GM18858 (cell line): ENCODE results near the gene C2.
"Not testable (repeated sequence)": the region's sequence is repeated elsewhere in the genome, so short reads cannot be mapped to it uniquely, and the experiment has no call there.

Source experiments
- ATAC-seq: cut with Tn5 transposase; IDR thresholded peaks from one replicate; pipeline ENCODE4 v1.9.1; 2021; ENCODE audit not compliant: unreplicated experiment

The C2 gene

DNA sequence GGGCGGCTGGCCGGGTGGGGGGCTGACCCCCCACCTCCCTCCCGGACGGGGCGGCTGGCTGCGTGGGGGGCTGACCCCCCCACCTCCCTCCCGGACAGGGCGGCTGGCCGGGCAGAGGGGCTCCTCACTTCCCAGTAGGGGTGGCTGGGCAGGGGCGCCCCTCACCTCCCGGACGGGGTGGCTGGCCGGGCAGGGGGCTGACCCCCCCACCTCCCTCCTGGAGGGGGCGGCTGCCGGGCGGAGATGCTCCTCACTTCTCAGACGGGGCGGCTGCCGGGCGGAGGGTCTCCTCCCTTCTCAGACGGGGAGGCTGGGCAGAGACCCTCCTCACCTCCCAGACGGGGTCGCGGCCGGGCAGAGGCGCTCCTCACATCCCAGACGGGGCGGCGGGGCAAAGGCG lies 48.5 kb downstream of the C2 start:
- not testable (repeated sequence) for ATAC-seq

DNA sequence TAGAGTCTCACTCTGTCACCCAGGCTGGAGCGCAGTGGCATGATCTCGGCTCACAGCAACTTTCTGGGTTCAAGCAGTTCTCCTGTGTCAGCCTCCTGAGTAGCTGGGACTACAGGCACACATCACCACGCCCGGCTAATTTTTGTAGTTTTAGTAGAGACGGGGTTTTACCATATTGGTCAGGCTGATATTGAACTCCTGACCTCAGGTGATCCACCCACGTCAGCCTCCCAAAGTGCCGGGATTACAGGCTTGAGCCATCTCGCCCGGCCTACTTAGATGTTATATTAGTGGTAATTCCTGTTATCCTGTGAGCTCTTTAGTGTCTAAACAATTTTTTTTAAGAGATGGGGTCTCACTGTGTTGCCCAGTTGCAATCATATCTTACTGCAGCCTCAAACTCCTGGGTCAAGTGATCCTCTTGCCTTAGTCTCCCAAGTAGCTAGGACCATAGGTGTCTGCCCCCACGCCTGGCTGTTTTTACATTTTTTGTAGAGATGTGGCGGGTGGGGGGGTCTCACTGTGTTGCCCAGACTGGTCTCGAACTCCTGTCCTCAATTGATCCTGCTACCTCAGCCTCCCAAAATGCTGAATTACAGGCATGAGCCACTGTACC lies 50.4 kb downstream of the C2 start:
- no peak for ATAC-seq

DNA sequence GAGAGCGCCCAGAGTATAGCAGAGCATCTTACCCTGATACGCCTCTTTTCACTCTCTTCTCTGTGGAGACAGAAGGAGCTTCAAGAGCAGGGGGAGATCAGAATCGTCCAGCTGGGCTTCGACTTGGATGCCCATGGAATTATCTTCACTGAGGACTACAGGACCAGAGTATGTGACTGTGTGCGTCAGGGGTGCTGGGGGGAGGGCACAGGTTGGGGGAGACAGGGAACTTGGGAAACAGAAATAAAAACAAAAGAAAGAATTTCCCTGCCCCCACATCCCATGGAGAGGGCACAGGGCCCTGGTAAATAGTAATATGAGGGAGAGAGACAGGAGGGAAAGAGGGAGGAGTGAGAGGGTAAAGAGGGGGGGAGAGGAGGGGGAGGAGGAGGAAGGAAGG lies 51.3 kb downstream of the C2 start:
- ATAC-seq: no peak

DNA sequence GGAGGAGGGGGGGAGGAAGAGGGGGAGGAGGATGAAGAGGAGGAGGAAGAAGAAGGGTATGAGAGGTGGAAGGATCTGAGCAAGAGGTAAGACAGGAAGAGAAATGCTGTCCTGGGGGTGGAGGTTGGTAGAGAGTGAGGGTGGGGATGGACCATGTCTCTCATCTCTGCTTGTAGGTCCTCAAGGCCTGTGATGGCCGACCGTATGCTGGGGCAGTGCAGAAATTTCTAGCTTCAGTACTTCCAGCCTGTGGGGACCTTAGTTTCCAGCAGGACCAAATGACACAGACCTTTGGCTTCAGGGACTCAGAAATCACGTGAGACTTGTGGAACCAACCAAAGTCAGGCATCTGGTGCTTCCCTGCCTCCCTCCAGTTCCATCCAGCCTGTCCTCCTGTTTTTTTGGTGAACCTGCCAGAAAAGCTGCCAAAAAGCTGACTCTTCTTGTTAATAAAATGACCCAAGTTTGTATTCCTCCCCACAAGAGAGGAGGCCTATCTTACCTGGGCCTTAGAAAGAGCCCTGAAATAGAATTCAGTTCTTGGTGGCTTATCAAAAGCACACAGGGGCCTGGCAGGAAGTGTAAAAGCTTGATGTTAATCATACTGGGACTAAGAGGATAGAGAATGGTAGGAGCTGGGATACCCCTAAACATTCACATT lies 51.9 kb downstream of the C2 start:
- ATAC-seq: no peak

DNA sequence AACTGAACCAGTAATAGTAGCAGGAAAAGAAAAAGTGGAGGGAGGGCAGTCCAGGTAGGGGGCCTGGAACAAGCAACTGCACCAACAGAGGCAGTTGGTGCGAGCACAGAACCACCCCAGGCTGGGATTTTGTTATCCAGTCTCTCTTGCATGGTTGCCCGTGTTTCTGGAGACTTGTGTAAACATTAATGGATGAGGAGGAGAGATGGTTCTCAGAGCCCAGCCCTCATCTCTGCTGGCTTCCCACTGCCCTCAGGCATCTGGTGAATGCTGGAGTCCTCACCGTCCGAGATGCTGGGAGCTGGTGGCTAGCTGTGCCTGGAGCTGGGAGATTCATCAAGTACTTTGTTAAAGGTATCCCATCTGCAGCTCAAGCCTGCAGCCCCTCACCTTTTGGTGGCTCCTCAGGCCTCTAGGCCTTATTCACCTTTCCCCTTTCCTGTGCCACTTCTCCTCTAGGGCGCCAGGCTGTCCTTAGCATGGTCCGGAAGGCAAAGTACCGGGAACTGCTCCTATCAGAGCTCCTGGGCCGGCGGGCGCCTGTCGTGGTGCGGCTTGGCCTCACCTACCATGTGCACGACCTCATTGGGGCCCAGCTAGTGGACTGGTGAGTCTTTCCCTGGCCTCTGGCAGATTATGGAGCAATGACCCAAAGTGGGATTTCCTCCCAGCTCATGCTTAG lies 52.8 kb downstream of the C2 start:
- not testable (repeated sequence) for ATAC-seq

DNA sequence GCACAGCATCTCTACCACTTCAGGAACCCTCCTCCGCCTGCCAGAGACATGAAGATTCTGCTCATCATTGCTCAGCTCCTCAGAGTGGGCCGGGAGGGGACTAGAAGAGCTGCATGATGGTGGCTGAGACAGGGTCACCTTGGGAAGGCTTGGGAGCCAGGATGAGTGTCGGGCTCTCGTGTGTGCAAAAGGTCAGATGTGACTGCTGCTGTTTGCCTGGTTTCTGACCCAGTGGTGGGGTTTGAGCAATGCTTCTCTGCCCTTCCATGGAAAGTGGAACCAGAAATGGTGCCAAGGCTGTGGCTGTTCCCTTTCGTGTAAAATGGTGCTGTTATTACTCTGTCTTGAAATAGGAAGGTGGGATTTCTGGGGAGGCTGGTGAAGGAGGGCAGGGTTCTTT lies 53.5 kb downstream of the C2 start:
- ATAC-seq: not testable (repeated sequence)

DNA sequence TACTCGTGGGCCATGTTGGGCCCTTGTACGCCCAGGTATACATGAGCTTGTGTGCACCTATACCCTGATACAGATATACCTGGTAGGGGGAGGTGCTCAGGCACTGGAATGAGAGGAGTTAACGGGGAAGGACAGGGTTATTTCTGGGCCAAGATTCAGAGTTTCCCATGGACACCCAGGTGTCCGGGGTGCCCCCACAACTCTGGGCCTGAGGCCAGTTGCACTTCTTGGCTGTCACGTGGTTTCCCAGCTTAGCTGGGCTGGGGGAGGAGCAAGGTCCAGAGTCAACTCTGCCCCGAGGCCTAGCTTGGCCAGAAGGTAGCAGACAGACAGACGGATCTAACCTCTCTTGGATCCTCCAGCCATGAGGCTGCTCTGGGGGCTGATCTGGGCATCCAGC lies 54.2 kb downstream of the C2 start, which contains the start of gene C4A:
Gene C4A (plus strand): TSS at position 314 of the 400 bp plus-strand sequence. CDS start 51 bp downstream, at position 365.
- ATAC-seq: not testable (repeated sequence)

DNA sequence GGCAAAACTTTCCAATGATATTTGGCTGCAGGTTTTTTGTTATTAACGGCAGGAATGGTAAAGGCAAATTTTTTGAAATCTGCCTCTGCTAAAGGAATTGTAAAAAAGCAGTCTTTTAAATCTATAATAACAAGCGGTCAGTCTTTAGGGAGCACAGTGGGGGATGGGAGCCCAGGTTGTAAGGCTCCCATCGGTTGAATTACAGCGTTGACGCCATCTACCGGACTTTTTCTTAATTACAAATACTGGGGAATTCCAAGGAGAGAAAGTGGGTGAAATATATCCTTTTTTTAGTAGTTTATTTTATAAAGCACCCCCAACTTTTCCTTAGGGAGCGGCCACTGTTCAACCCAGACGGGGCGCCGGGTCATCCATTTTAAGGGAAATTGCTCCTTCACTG lies 61.8 kb downstream of the C2 start:
- ATAC-seq: not testable (repeated sequence)

DNA sequence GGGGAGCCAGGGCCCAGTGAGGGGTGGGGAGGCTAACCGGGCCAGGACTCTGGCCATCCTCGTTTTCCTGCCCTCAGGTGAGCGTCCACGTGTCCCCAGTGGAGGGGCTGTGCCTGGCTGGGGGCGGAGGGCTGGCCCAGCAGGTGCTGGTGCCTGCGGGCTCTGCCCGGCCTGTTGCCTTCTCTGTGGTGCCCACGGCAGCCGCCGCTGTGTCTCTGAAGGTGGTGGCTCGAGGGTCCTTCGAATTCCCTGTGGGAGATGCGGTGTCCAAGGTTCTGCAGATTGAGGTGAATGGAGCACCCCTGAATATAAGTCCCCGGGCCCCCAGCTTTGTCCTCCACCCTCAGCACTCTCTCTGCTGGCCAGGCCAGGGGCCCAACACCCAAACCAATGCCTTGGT lies 66.9 kb downstream of the C2 start:
- not testable (repeated sequence) for ATAC-seq
